SK-MEL-5 (cell line): ENCODE measurements around the gene PNPO. TPM values are rescaled to one million over a fixed set of nuclear protein-coding genes. Genes with fewer than 3 reads are reported as not detected.

Source experiments
- total RNA-seq: library from RNA; depleted of rRNA; stranded (reverse); fragments of >200 nt; shearing (Covaris generic); gene quantifications from 2 replicates; pipeline ENCODE4 v1.2.3, GENCODE V29; 2014; rRNA removed

Gene PNPO
- total RNA-seq, 1 experiment from 2014 or later, result 27.0 TPM

Other genes starting within 250 kb of the PNPO start
- 7.7 and 8.3 TPM in 2 replicates for gene TBKBP1, start 247.4 kb upstream of the PNPO start, total RNA-seq
- not detected in 2 replicates for gene TBX21, start 208.3 kb upstream of the PNPO start, total RNA-seq
- gene OSBPL7, start 119.8 kb upstream of the PNPO start, total RNA-seq, result 0.71 and 1.0 TPM in 2 replicates
- gene MRPL10, start 110.0 kb upstream of the PNPO start, total RNA-seq, result 72.6 and 82.0 TPM in 2 replicates
- gene LRRC46, start 109.9 kb upstream of the PNPO start, total RNA-seq, result not detected in 2 replicates
- 6.9 and 9.2 TPM in 2 replicates for gene SCRN2, start 100.3 kb upstream of the PNPO start, total RNA-seq
- 0.05 TPM in 1 of 2 replicates, not detected in the other for gene SP6, start 90.4 kb upstream of the PNPO start, total RNA-seq
- gene SP2, start 45.3 kb upstream of the PNPO start, total RNA-seq, result 1.2 and 2.9 TPM in 2 replicates
- gene PRR15L, start 16.3 kb downstream of the PNPO start, total RNA-seq, result not detected in 2 replicates
- 39.3 and 46.2 TPM in 2 replicates for gene CDK5RAP3, start 29.5 kb downstream of the PNPO start, total RNA-seq
- gene COPZ2, start 96.2 kb downstream of the PNPO start, total RNA-seq, result 9.3 and 10.2 TPM in 2 replicates
- gene NFE2L1, start 106.8 kb downstream of the PNPO start, total RNA-seq, result 32.6 and 35.4 TPM in 2 replicates
- 43.9 and 47.2 TPM in 2 replicates for gene CBX1, start 159.9 kb downstream of the PNPO start, total RNA-seq
- 11.0 and 13.0 TPM in 2 replicates for gene SNX11, start 166.2 kb downstream of the PNPO start, total RNA-seq